Gastroesophageal sphincter (tissue), 4 donors: ENCODE measurements around the gene OSTN. TPM values are rescaled to one million over a fixed set of nuclear protein-coding genes. Genes with fewer than 3 reads are reported as not detected.

Experiments used
- ATAC-seq: fragments of 150-250 bp; one replicate; pipeline ENCODE4 v1.9.1; 2016; ENCODE audit warnings: mild to moderate bottlenecking, moderate library complexity
- H3K27ac ChIP-seq, 4 donors: fragments of 200-600 bp; sonication (generic) in 3 of 4; 1 replicate in 3 of 4; 2 replicates in 1 of 4; pipeline ENCODE4 v1.5.1; 2016 to 2019
- H3K27me3 ChIP-seq: fragments of 200-600 bp; sonication (generic); one replicate; pipeline ENCODE4 v1.5.1; 2019
- H3K36me3 ChIP-seq, 2 donors: fragments of 200-600 bp; sonication (generic); one replicate each; pipeline ENCODE4 v1.5.1; 2019; ENCODE audit warnings: control low read depth in 1 of 2
- H3K4me1 ChIP-seq, 3 donors: fragments of 200-600 bp; sonication (generic); 1 replicate in 2 of 3; 2 replicates in 1 of 3; pipeline ENCODE4 v1.5.1; 2016 to 2019; ENCODE audit warnings: control low read depth in 2 of 3
- H3K4me3 ChIP-seq, 2 donors: fragments of 200-600 bp; sonication (generic); one replicate each; pipeline ENCODE4 v1.5.1; 2019; ENCODE audit warnings: mild to moderate bottlenecking in 1 of 2, moderate library complexity in 1 of 2
- H3K9me3 ChIP-seq, 3 donors: fragments of 200-600 bp; sonication (generic); one replicate each; pipeline ENCODE4 v1.5.1; 2017 to 2019; ENCODE audit warnings: control low read depth in 2 of 3
- EP300 ChIP-seq: sonication (generic); formaldehyde crosslinking; IDR thresholded peaks from one replicate; pipeline ENCODE4 v1.6.1; 2017; ENCODE audit warnings: antibody characterized with exemption, mild to moderate bottlenecking
- POLR2A ChIP-seq, 2 donors: fragments of 450-650 bp; IDR thresholded peaks; one replicate each; pipeline ENCODE4 v1.6.1; 2017; ENCODE audit warnings: antibody characterized with exemption in 2 of 2, mild to moderate bottlenecking in 2 of 2, moderate library complexity in 1 of 2
- POLR2AphosphoS5 ChIP-seq: sonication (generic); formaldehyde crosslinking; IDR thresholded peaks from one replicate; pipeline ENCODE4 v1.6.1; 2017; ENCODE audit warnings: antibody characterized with exemption
- WGBS, 2 donors: methylation state at CpG; one replicate each; pipeline ENCODE4 v1.1.5; 2018; ENCODE audit warnings: low coverage in 1 of 2; 5-methylcytosine and 5-hydroxymethylcytosine counted together
- total RNA-seq, 4 donors: library from RNA; depleted of rRNA; stranded (reverse); fragments of >200 nt; gene quantifications; one replicate each; pipeline ENCODE4 v1.1.0, GENCODE V29; 2016
- TF ChIP-seq, protein P1 (sequence below), 4 experiments: fragments of 200-600 bp in 2 of 4; fragments of 450-650 bp in 2 of 4; sonication (generic) in 1 of 4; IDR thresholded peaks; one replicate each; pipeline ENCODE4 v1.5.1; 2017 to 2019; ENCODE audit warnings: antibody characterized with exemption in 4 of 4, mild to moderate bottlenecking in 2 of 4, moderate library complexity in 2 of 4

OSTN gene
- total RNA-seq, 4 donors from 2014 or later = not detected

DNA sequence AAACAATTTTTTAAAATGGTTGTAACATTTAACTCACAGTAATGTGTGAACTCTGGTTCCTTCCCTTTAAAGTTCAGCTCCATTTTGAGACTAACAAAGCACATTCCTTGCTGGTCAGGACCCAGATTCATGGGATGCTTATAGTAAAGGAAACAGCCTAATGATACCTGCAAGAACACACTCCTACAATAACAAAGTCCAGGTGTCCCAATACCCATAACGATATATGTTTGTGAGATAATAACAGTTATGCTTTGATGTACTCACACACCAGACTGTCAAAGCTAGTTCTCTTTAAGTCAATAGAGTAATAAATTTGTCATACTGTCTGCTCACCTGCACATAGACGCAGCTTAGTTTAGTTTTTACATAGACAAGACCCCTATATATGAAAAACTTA, 114.3 kb downstream of the OSTN start:
- Histone ChIP-seq H3K9me3 (no peaks in the 10 kb centered on the region), H3K27me3 (no peaks in the 10 kb centered on the region), H3K36me3 (no peaks in the 10 kb centered on the region), H3K4me1 (no peaks in the 10 kb centered on the region), H3K4me3 (no peak overlapping the region), H3K27ac (no peak overlapping the region)
- TF ChIP-seq, protein P1, sequence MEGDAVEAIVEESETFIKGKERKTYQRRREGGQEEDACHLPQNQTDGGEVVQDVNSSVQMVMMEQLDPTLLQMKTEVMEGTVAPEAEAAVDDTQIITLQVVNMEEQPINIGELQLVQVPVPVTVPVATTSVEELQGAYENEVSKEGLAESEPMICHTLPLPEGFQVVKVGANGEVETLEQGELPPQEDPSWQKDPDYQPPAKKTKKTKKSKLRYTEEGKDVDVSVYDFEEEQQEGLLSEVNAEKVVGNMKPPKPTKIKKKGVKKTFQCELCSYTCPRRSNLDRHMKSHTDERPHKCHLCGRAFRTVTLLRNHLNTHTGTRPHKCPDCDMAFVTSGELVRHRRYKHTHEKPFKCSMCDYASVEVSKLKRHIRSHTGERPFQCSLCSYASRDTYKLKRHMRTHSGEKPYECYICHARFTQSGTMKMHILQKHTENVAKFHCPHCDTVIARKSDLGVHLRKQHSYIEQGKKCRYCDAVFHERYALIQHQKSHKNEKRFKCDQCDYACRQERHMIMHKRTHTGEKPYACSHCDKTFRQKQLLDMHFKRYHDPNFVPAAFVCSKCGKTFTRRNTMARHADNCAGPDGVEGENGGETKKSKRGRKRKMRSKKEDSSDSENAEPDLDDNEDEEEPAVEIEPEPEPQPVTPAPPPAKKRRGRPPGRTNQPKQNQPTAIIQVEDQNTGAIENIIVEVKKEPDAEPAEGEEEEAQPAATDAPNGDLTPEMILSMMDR (IDR thresholded peaks at IDR 0.05) = no peak
- TF ChIP-seq EP300 = no peak
- no peak for TF ChIP-seq POLR2AphosphoS5
- no peak for TF ChIP-seq POLR2A (IDR thresholded peaks at IDR 0.05)
- 89 to 100% methylated on average over 1 to 2 of the region's 2 CpGs for WGBS, 2 donors
- ATAC-seq = no peak

GRCh38 chr3:191314109-191314728, 115.2 kb downstream of the OSTN start:
- no peaks in the 10 kb centered on the region for H3K4me1 ChIP-seq
- H3K27ac ChIP-seq = no peak overlapping the region
- WGBS, 2 donors = 70 to 90% methylated on average over 3 to 5 of the region's 5 CpGs
- no peak for ATAC-seq
- H3K9me3 ChIP-seq = no peaks in the 10 kb centered on the region
- TF ChIP-seq EP300 (no peak), POLR2A (IDR thresholded peaks at IDR 0.05) (no peak), POLR2AphosphoS5 (no peak)
- TF ChIP-seq, protein P1 (IDR thresholded peaks at IDR 0.05) = no peak
- H3K4me3 ChIP-seq = no peak overlapping the region
- H3K27me3 ChIP-seq = no peaks in the 10 kb centered on the region
- no peaks in the 10 kb centered on the region for H3K36me3 ChIP-seq

Other genes with a start within 250 kb of the OSTN start
- gene CCDC50, start 130.2 kb downstream of the OSTN start, total RNA-seq = 100 to 1,000 TPM; 133 to 248 (median 194) TPM
- under 1 TPM in 1 of 4 donors, not detected in 3; 0.20 TPM for gene UTS2B, start 131.3 kb downstream of the OSTN start, total RNA-seq